HEK293 (cell line): Measurements from ENCODE around the gene VEGFB.

Experiments
- BCL6B ChIP-seq: fragments of 450-650 bp; formaldehyde crosslinking; IDR thresholded peaks from 2 replicates; pipeline ENCODE4 v1.5.1; 2017; ENCODE audit warnings: missing biosample characterization, missing genetic modification characterization
- CTCF ChIP-seq: fragments of 450-650 bp; formaldehyde crosslinking; IDR thresholded peaks from 2 replicates; pipeline ENCODE4 v1.5.1; 2016; ENCODE audit warnings: missing biosample characterization, missing genetic modification characterization
- GLI2 ChIP-seq: fragments of 450-650 bp; formaldehyde crosslinking; IDR thresholded peaks from 2 replicates; pipeline ENCODE4; 2017; ENCODE audit warnings: missing biosample characterization, missing genetic modification characterization, low read depth, borderline replicate concordance
- KLF17 ChIP-seq: fragments of 450-650 bp; formaldehyde crosslinking; IDR thresholded peaks from 2 replicates; pipeline ENCODE4 v1.5.1; 2016; ENCODE audit warnings: missing biosample characterization, missing genetic modification characterization
- PRDM10 ChIP-seq: fragments of 450-650 bp; formaldehyde crosslinking; IDR thresholded peaks from 2 replicates; pipeline ENCODE4 v1.5.1; 2016; ENCODE audit warnings: missing biosample characterization, missing genetic modification characterization
- YY2 ChIP-seq: fragments of 450-650 bp; formaldehyde crosslinking; IDR thresholded peaks from 2 replicates; pipeline ENCODE4 v1.5.1; 2016; ENCODE audit warnings: missing biosample characterization, missing genetic modification characterization
- ZBTB10 ChIP-seq: fragments of 450-650 bp; formaldehyde crosslinking; IDR thresholded peaks from 2 replicates; pipeline ENCODE4 v1.5.1; 2016; ENCODE audit warnings: missing biosample characterization, missing genetic modification characterization
- ZBTB11 ChIP-seq: fragments of 450-650 bp; formaldehyde crosslinking; conservative IDR thresholded peaks from 2 replicates; pipeline ENCODE4 v1.5.1; 2016; ENCODE audit warnings: low read depth, missing biosample characterization, missing genetic modification characterization
- ZBTB48 ChIP-seq: fragments of 450-650 bp; formaldehyde crosslinking; IDR thresholded peaks from 2 replicates; pipeline ENCODE4 v1.5.1; 2016; ENCODE audit warnings: missing biosample characterization, missing genetic modification characterization
- ZNF169 ChIP-seq: fragments of 450-650 bp; formaldehyde crosslinking; IDR thresholded peaks from 2 replicates; pipeline ENCODE4 v1.5.1; 2016; ENCODE audit warnings: missing biosample characterization, missing genetic modification characterization
- ZNF184 ChIP-seq: fragments of 450-650 bp; IDR thresholded peaks from 2 replicates; pipeline ENCODE4 v1.5.1; 2018; ENCODE audit warnings: missing biosample characterization, mild to moderate bottlenecking, missing genetic modification characterization
- ZNF2 ChIP-seq: fragments of 450-650 bp; formaldehyde crosslinking; IDR thresholded peaks from 2 replicates; pipeline ENCODE4 v1.5.1; 2016; ENCODE audit warnings: missing biosample characterization, missing genetic modification characterization
- ZNF274 ChIP-seq, 2 experiments: fragments of 200-500 bp in 1 of 2; fragments of 450-650 bp in 1 of 2; sonication (Bioruptor generic) in 1 of 2; formaldehyde crosslinking in 1 of 2; IDR thresholded peaks; 2 replicates each; pipeline versions ENCODE4 v1.5.1 to v1.6.1; 2014 to 2016; ENCODE audit warnings: borderline replicate concordance in 1 of 2, inconsistent platforms in 1 of 2, low read length in 1 of 2, missing biosample characterization in 1 of 2, missing genetic modification characterization in 1 of 2
- ZNF280C ChIP-seq: fragments of 450-650 bp; formaldehyde crosslinking; IDR thresholded peaks from 2 replicates; pipeline ENCODE4 v1.5.1; 2016; ENCODE audit warnings: missing biosample characterization, missing genetic modification characterization
- ZNF621 ChIP-seq: fragments of 450-650 bp; formaldehyde crosslinking; IDR thresholded peaks from 2 replicates; pipeline ENCODE4 v1.5.1; 2017; ENCODE audit warnings: missing biosample characterization, missing genetic modification characterization
- ZNF660 ChIP-seq: fragments of 450-650 bp; IDR thresholded peaks from 2 replicates; pipeline ENCODE4 v1.5.1; 2018; ENCODE audit warnings: missing biosample characterization, mild to moderate bottlenecking, missing genetic modification characterization
- ZNF785 ChIP-seq: fragments of 450-650 bp; formaldehyde crosslinking; IDR thresholded peaks from 2 replicates; pipeline ENCODE4 v1.5.1; 2016; ENCODE audit warnings: missing biosample characterization, missing genetic modification characterization
- TF ChIP-seq, protein P1 (sequence below): fragments of 450-650 bp; formaldehyde crosslinking; IDR thresholded peaks from 2 replicates; pipeline ENCODE4 v1.5.1; 2016; ENCODE audit warnings: missing biosample characterization, missing genetic modification characterization, low read depth

Gene VEGFB

GRCh38 chr11:64241491-64242374 lies 7.3 kb downstream of the VEGFB start (continued):
- TF ChIP-seq CTCF (tag by site-specific recombination) = peak; percentile 42; the same call in 1 of the 2 replicates
- peak; percentile 22; the same call in 1 of the 2 replicates for TF ChIP-seq KLF17 (tag by site-specific recombination)
- no peak for TF ChIP-seq ZNF621 (tag by site-specific recombination)
- peak; percentile 34; the same call in 1 of the 2 replicates for TF ChIP-seq ZBTB10
- TF ChIP-seq ZNF660 (tag by site-specific recombination) = no peak
- TF ChIP-seq ZNF2 (tag by site-specific recombination) = no peak
- peak; percentile 78 for TF ChIP-seq PRDM10
- no peak for TF ChIP-seq GLI2 (tag by site-specific recombination)
- no peak for TF ChIP-seq ZNF274 (IDR thresholded peaks at IDR 0.05; ENCODE audit: low read length)
- TF ChIP-seq ZNF274 (tag by site-specific recombination; IDR thresholded peaks at IDR 0.05; ENCODE audit: borderline replicate concordance) = no peak
- TF ChIP-seq ZNF184 = no peak
- no peak for TF ChIP-seq BCL6B
- peak; percentile 90 for TF ChIP-seq ZBTB11 (tag by site-specific recombination)
- TF ChIP-seq YY2 (tag by site-specific recombination) = no peak
- TF ChIP-seq ZNF169 (tag by site-specific recombination) = no peak
- no peak for TF ChIP-seq ZNF785
- TF ChIP-seq, protein P1, sequence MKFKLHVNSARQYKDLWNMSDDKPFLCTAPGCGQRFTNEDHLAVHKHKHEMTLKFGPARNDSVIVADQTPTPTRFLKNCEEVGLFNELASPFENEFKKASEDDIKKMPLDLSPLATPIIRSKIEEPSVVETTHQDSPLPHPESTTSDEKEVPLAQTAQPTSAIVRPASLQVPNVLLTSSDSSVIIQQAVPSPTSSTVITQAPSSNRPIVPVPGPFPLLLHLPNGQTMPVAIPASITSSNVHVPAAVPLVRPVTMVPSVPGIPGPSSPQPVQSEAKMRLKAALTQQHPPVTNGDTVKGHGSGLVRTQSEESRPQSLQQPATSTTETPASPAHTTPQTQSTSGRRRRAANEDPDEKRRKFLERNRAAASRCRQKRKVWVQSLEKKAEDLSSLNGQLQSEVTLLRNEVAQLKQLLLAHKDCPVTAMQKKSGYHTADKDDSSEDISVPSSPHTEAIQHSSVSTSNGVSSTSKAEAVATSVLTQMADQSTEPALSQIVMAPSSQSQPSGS (tag by site-specific recombination) = no peak
- TF ChIP-seq ZNF280C = no peak
- TF ChIP-seq ZBTB48 = peak; percentile 60; the same call in 1 of the 2 replicates
